Ishikawa (cell line): ENCODE results near the gene ZNF628.
A peak's percentile ranks its signal among the peaks of the same experiment; 100 is the strongest.

Experiments
- CEBPB ChIP-seq: IDR thresholded peaks from 2 replicates; pipeline ENCODE4 v1.6.1; 2012
- CREB1 ChIP-seq: IDR thresholded peaks from 2 replicates; pipeline ENCODE4 v1.6.1; 2012; ENCODE audit warnings: low read depth
- EGR1 ChIP-seq: IDR thresholded peaks from 2 replicates; pipeline ENCODE4 v1.6.1; 2012
- EP300 ChIP-seq: IDR thresholded peaks from 2 replicates; pipeline ENCODE4 v1.6.1; 2012; ENCODE audit warnings: borderline replicate concordance
- FOXM1 ChIP-seq: IDR thresholded peaks from 2 replicates; pipeline ENCODE4 v1.6.1; 2012; ENCODE audit warnings: low read depth, borderline replicate concordance
- MAX ChIP-seq: IDR thresholded peaks from 2 replicates; pipeline ENCODE4 v1.6.1; 2012
- NFIC ChIP-seq: IDR thresholded peaks from 2 replicates; pipeline ENCODE4 v1.6.1; 2012
- RAD21 ChIP-seq: IDR thresholded peaks from 2 replicates; pipeline ENCODE4 v1.6.1; 2012; ENCODE audit warnings: low read depth
- REST ChIP-seq: IDR thresholded peaks from 2 replicates; pipeline ENCODE4 v1.6.1; 2012; ENCODE audit warnings: low read depth, mild to moderate bottlenecking
- TAF1 ChIP-seq: IDR thresholded peaks from 2 replicates; pipeline ENCODE4 v1.6.1; 2012; ENCODE audit warnings: low read depth, mild to moderate bottlenecking
- TCF12 ChIP-seq: IDR thresholded peaks from 2 replicates; pipeline ENCODE4 v1.6.1; 2012; ENCODE audit warnings: low read depth
- TEAD4 ChIP-seq: IDR thresholded peaks from 2 replicates; pipeline ENCODE4 v1.6.1; 2012
- USF1 ChIP-seq: IDR thresholded peaks from 2 replicates; pipeline ENCODE4 v1.6.1; 2012
- YY1 ChIP-seq: IDR thresholded peaks from 2 replicates; pipeline ENCODE4 v1.6.1; 2012; ENCODE audit warnings: low read depth
- ZBTB7A ChIP-seq: IDR thresholded peaks from 2 replicates; pipeline ENCODE4 v1.6.1; 2012; ENCODE audit warnings: low read depth

Gene ZNF628

GRCh38 chr19:55459551-55459949 is 16.9 kb upstream of the ZNF628 start:
- TF ChIP-seq TAF1 (no peak), EGR1 (no peak), RAD21 (no peak)

- TF ChIP-seq FOXM1 (no peak), NFIC (peak; percentile 65; the same call in 1 of the 2 replicates), YY1 (no peak), TAF1 (no peak)
Observed at GRCh38 chr19:55459950-55460657, 16.3 kb upstream of the ZNF628 start.

- TF ChIP-seq NFIC: no peak
Observed at GRCh38 chr19:55460670-55461258, 15.7 kb upstream of the ZNF628 start.

GRCh38 chr19:55461259-55461973 is 15.0 kb upstream of the ZNF628 start, which contains the start of gene ISOC2:
Gene ISOC2 (minus strand): TSS chr19:55461642. CDS start chr19:55456486, 5,156 bp downstream.
- TF ChIP-seq RAD21 (no peak), EP300 (no peak), CEBPB (0 out of 2 replicates have a peak, but pooled peaks have one; percentile 7), FOXM1 (no peak), USF1 (peak; percentile 97), CREB1 (peak; percentile 61), MAX (peak; percentile 96), EGR1 (peak; percentile 58; the same call in 1 of the 2 replicates), NFIC (no peak), TEAD4 (no peak), YY1 (0 out of 2 replicates have a peak, but pooled peaks have one; percentile 12), TCF12 (no peak), TAF1 (peak; percentile 53; the same call in 1 of the 2 replicates), REST (no peak), ZBTB7A (0 out of 2 replicates have a peak, but pooled peaks have one; percentile 11)

GRCh38 chr19:55461974-55462626 is 14.3 kb upstream of the ZNF628 start:
- TF ChIP-seq REST (no peak), CEBPB (no peak), ZBTB7A (peak; percentile 80), USF1 (no peak), EP300 (no peak), TAF1 (no peak), CREB1 (no peak)

- TF ChIP-seq MAX: no peak
- TF ChIP-seq EGR1: no peak
- no peak for TF ChIP-seq YY1
- TF ChIP-seq ZBTB7A: no peak
- no peak for TF ChIP-seq FOXM1
- TF ChIP-seq USF1: no peak
- no peak for TF ChIP-seq NFIC
- TF ChIP-seq CEBPB: no peak
- TF ChIP-seq REST: no peak
- no peak for TF ChIP-seq TAF1
- TF ChIP-seq RAD21: no peak
- TF ChIP-seq CREB1: no peak
- no peak for TF ChIP-seq TEAD4
- no peak for TF ChIP-seq EP300
- TF ChIP-seq TCF12: no peak
Observed at GRCh38 chr19:55462722-55463121, 13.7 kb upstream of the ZNF628 start.
